NCI-H226 (cell line): ENCODE measurements around the gene SLC38A2.
A peak's percentile ranks its signal among the peaks of the same experiment; 100 is the strongest.

Experiments
- DNase-seq: peaks from one replicate; pipeline ENCODE4 v3.0.0-alpha.2; 2015

Gene SLC38A2

DNA sequence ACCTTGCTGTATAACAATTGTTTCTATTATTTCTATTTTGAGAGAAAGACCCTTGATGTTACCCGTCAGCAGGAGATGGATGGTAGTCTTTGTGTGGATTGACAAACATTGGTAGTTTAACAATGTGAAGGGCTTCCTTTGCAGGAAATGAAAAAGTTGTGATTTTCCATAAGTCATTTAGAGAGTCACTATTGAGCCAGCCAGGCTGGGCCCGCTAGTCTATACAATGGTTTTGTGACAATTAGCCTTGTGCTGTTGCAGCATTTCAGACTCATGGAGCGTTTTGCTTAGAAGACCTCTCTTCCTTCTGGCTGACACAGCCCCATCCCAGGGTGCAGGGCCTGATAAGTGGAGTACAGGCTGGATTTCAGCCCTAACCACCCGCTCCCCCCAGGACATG lies 18.3 kb upstream of the SLC38A2 start:
- no peak for DNase-seq

DNA sequence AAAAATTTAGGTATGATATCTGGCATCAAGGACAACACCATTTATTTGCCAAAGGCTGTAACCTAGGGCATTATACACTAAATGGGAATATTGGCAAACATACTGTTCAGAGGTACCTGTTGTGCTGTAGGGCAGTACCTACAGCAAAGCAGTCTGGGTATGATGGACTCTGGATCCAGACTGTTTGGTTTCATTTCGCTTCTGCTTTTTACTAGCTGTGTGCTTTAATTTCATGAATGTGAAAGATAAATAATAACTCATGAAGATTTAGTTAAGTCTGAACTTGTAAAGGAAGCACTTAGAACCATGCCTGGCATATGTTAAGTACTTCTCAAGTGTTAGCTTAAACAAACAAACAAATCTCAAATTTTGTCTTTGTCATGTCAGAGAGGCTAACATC lies 17.7 kb upstream of the SLC38A2 start:
- no peak for DNase-seq

DNA sequence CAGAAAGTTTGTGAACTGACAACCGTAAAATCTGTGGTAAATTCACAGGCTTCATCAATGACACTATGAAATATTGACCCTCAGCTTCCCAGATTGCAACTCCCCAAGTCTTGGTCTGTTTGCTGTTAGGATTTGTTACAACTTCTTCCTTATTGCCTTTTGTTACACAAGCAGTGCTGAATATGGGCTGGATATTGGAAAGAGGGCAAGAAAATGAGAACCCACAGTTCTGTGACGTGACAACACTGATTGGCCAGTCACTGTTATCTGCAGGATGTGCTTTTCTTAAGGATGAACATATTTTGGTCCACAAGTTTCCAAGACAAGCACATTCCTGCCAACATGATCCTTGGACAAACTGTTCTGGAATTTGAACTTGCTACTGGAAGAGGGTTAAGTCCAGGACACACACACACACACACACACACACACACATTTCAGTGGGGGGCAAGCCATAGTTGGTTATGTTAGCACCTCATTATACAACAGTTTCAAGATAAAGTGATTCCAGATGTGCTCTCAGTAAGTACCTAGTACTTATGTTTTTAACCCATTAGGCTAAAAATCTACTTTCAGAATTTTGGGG lies 16.6 kb upstream of the SLC38A2 start:
- DNase-seq, result peak; percentile 88

DNA sequence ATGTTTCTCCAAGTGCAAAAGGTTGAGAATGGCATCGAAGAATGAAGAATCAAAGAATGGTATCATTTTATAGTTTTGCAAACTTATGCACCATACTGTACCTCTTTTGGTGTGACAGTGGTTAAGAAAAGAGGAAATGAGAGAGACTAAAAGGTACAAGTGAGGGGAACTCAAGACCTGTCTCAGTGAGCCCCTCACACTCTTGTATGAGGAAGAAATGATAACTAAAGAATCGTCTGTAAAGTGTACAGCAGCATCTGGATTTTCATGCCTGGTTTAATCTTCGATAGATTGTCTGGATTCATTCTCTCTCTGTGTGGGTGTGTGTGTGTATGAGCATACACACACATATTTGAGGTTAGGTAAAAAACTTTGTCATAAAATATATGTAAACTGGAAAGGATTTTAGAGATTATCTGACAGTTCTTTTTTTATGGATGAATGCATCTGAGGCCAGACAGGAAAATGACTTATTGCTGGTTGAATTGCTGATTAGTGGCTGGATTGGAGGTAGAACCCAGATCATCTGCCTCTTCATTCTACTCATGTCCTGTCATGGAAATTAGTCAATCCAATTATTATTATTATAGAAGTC lies 16.0 kb upstream of the SLC38A2 start:
- DNase-seq, result peak; percentile 78

DNA sequence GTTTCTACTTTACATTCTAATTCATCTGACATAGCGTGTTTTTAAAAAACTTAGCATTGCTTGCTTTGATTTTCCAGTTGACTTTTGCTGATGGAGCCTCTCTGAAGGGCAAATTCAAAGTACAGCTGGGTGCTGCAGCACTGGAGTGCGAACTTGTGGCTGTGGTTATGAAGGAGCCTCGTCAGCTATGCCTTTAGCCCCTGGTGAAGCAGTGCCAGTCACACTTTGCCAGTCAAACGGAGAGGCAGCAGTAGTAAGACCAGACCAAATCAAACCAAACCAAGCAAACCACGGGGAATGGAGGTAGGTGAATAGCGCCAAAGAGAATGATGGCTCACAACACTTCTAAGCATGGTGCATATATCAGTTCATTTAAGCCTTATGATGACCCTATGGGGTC lies 15.1 kb upstream of the SLC38A2 start:
- no peak for DNase-seq

DNA sequence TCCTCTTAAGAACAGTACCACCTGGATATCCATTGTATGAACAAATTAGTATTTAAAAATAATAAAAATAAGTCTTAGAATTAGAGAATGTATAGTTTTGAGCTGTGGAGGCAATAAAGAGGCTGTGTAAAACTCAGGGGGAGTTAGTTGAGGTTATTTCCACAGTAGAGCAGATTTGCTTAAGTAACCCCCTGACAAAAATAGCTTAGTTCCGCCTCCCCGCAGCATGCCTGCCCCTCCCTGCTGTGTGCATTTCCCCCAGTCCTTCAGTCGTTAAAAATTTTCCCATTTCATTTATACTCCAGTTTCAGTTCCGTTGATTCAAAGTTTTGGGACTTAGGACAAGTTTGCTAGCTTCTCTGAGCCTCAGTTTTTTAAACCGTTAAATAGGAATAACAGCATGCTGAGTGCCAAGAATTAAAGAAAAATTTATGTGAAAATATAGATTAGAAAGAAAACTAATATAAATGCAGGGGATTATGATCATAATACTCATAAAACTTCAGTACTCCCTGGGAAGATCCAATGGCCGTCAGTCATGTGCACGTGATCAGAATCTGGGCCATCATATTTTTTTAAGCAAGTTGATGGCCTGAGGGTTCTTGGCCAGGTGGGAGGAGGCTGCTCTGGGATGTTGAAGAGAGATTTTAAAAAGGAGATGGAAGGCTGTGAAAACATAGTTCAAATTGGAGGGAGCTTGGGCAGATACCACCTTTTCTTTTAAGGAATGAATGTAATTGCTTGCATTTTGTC lies 14.5 kb upstream of the SLC38A2 start:
- DNase-seq, result no peak

DNA sequence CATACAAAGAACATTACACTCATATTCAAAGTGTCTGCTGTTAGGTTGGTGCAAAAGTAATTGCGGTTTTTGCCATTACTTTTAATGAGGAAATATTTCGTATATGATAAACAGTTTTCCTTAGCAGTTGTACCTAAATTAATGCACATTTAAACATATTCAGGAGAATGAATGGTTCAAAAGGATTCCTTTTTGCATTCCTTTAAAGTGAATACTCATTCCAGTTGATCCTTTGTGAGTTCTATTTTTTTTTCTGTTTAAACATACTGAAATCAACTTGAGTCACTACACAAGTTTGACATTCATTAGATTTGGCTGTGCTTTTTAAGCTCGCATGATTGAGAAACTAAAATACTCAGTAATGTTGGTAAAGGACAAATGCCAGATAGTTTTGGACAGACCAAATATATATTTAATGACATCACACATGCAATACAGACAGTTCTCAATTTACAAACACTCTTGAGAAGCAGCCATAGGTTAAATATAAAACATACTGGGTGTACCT lies 13.8 kb upstream of the SLC38A2 start:
- DNase-seq, result peak; percentile 89

DNA sequence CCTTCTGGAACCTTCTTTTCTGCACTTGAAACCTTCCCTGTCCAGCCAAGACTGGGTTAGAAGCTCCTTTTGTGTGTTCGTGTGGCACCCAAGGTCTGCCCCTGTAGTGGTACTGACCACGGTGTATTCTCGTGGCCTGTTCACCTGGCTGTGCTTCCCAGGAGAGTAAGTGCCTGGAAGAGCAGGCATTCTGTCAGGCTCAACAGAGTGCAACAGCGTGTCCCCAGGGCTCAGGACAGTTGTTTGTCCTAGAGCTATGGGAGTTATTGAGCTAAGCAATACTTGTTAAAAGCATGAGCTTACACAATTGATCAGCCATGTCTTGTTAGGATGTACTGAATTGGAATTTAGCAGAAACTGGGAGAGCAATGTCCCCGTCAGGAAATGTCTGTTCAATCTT lies 12.9 kb upstream of the SLC38A2 start:
- DNase-seq, result no peak

DNA sequence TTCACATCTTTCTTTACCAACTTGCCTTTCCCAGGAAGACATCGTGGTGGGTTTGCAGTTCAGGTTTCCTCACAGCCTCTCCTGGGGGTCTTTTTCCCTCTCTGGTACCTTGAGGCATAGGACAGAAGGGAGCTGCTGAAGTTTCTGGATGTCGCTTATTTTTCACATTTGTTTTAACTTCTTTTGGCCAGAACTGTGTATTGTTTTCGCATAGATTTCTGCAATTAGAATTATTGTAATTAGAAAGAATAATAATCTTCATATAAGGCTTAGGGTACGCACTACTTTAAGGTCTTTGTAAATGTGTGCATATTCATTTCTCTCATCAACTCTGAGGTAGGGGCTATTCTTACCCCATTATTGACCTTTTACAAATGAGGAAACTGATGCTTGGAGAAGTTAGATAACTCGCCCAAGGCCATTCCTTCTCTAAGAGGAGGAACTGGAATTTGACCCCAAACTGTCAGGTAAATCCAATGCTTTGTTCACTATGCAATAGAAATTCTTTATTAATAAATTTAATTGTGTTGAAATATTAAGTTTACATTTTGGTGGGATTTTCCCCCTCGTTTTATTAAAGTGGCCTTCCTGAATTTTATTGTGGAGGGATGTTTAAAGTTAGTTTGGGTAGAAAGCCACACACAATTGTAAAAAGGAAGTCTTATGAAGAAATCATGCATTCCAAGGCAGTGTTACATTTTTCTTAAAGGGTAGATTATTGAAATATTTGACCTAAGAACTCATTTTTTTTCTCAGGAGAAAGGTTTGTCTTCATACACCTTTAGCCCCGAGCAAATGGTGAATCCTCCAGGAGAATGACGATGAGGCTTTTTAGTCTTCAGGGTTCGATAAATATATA lies 12.1 kb upstream of the SLC38A2 start:
- peak; percentile 69 for DNase-seq

DNA sequence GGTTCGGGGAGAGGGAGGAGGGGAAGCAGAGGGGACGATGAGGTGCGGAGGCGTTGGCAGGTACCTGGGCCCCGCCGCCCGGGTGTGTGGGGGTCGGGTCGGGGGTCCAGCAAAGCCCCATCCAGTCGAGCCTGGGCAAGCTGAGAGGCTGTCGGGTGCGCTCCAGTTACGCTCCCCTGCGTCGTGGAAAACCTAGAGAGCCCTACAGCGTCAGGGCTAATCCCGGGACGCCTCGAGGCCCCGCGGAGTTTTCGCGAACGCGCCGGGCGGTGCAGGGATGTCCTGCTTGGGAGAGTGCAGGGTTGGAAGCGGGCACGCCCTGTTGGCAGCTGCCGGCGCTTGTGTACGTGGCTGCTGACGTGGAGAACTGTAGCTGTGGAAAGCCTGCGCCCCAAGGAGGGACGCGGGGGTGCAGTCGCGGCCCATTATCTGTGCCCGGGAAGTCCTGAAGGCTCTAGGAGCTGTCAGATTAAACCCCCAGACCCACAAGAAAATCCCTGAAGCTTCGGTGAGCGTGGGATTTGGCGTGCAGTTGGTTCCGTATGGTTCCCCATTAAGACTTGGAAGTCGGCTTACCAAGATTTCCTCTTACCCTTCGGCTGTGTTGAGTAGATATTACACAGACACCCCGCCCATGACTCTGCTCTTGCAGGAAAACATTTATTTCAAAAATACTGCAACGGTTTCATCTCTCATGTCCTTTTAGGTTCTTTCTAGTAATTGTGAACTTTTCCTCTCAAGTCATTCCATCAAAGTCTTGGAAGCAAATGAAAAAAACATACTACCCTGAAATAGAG lies 11.3 kb upstream of the SLC38A2 start:
- peak; percentile 99 for DNase-seq

DNA sequence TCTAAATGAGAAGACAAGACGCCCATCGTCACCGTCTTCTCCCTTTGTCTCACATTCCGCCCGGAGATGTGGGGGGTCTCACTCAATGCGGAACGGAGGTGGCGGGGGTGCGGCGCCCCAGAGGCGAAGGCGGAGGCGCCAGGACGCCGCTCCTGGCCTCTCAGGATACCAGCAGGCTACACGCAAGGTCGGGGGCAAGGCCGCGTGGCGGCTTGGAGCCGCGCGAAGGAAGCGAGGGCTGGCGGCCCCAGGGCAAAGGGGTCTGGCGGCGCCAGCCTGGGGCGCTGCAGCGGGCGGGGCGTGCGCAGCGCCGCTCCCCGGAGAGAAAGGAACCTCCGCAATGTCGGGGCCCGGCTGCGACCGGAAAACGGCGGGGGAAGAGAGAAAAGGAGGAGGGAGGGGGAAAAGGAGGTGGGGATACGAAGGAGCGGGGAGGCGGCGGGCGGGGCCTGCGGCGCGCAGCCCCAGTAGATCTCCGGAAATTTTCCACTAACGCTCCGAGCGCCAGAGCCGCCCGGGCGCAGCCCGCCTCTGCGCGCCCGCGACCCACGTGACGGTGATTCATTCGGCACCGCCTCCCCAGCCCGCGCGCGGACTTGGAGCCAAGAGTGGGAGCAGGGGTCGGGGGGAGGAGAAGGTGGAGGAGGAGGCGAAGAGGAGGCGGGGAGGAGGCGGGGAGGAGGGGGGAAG lies 10.5 kb upstream of the SLC38A2 start:
- peak; percentile 99 for DNase-seq

DNA sequence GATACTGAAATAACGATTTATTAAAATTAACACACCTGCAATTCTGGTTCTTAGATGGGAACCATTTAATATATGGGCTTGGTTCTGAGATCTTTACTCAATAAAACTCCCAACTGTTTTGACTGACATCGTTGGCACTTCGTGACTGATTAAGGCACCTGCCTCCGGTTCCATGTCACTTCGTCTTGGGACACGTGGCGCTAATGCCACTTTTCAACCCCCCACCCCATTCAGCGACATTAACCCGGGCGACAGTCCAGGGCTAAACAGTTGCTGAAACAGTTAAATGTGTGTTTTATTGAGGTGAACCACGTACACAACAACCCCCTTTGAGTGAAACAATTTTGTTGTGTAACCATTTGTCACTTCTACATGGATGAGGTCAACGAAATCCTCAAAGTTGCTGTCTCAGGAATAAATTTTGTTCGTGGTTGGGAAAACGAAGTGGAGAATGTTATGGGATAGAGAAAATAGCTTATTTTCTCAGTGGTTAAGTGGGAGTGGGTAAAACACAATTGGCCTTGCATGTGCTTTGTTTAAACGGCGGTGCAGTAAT lies 9.9 kb upstream of the SLC38A2 start:
- no peak for DNase-seq

DNA sequence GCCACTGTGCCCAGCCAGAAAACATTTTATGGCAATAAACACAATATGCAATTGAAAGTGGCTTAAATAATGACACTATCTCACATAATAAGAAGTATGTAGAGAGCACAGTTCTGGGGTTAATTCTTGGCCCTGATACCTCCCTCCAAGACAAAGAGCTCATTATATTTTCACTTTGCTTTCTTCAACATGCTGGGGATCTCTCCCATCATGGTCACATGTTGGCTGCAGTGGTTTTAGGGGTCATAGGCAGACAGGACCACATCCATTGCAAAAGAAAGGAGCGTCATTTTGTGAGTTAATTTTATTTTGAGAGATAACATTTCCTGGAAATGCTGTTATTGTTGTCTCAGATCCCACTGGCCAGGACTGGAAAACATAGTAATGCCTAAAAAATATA lies 8.3 kb upstream of the SLC38A2 start:
- DNase-seq, result no peak

DNA sequence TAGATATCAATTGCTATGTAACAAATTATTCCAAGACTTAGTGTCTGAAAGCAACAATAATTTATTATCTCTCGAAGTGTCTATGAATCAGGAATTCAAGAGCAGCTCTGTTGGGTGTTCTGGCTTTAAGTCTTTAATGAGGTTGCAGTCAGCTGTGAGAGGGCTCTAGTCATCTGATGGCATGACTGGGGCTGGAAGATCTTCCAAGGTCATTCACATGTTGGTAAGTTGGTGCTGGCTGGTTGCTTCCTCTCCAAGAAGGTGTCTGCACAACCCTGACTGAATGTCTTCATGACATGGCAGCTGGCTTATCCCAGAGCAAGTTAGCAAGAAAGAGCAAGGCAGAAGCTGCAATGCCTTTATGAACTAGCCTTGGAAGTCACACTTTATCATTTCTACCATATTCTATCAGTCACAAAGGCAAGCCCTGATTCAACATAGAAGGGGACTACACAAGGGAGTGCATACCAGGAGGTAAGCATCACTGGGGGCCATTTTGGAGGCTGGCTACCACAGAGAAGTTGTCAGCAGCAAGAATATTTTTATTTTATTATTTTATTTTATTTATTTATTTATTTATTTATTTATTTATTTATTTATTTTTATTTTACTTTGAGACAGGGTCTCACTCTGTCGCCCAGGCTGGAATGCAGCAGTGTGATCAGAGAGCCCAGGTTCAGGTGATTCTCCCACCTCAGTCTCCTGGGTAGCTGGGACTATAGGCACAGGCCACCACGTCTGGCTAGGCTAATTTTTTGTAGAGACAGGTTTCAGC lies 7.6 kb upstream of the SLC38A2 start:
- no peak for DNase-seq

DNA sequence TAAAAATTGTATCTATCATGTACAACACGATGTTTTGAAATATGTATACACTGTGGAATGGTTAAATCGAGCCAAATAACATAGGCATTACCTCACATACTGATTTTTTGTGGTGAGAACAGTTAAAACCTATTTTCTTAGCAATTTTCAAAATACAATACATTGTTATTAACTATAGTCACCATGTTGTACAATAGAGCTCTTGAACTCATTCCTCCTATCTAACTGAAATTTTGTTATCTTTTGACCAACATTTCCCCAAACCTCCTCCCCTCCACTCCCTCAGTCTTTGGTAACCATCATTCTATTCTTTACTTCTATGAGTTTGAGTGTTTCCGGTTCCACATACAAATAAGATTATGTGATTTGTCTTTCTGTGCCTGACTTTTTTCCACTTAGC lies 6.8 kb upstream of the SLC38A2 start:
- no peak for DNase-seq

DNA sequence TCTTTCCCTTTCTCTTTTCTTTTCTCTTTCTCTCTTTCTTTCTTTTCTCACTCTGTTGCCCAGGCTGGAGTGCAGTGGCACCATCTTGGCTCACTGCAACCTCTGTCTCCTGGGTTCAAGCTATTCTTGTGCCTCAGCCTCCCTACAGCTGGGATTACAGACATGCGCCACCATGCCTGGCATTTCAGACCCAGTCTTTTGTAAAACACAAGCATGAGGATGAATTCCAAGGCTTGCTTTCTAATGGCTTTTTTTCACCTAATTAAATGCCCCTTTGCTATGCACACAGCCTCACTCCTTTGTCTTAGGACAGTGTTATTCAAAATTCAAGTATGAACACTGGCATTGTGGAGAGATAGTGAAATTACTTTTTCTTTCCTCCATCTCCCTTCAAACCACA lies 6.0 kb upstream of the SLC38A2 start:
- DNase-seq, result no peak

DNA sequence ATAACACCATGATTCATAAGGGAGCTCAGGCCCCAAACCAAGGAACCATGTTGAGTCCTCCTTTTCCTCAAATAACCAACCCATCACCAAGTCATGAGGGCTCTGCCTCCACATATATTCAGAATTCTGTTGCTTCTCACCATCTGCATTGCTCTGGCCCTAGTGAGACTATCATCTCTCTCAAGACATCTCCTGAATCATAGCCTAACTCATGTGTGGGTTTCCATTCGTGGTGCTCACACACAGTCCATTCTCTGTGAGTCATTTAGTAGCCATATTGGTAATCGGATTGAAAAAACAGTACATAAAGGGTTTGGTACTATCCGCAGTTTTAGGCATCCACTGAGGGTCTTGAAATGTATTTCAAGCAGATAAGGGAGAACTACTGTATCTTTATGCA lies 5.1 kb upstream of the SLC38A2 start:
- DNase-seq, result peak; percentile 55

DNA sequence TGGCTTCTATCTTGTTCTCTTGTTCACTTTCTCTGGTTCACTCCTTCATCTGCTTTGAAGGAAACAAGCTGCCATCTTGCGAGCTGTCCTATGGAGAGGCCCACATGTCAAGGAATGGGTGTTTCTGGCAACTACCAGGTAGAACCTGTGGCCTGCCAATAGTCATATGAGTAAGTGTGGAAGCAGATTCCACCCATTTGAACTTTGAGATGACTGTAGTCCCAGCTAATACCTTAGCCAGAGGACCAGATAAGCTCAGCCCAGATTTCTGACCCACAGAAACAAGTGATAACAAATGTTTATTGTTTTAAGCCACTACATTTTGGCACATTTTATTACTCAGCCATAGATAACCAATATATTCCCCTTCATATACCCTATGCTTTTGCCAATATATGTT lies 4.0 kb upstream of the SLC38A2 start:
- peak; percentile 48 for DNase-seq

DNA sequence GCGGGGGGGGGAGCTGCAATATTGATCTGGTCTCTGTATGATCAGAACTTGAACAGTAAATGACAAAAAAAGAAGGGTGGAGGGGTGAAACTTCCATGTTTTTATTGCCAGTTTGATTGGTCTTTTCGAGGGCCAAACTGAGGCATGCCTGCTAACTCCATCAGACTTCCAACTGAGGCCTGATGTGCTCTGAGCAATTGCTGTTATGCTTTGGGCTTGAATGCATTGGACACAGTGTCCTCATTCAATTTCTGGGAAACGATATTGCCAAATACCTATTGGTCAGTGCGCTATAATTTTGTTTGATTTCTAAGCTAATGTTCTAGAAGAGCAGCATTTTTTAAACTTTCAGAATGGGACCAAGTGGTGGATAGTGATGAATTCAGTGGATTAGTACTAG lies 2.1 kb upstream of the SLC38A2 start:
- DNase-seq, result no peak

DNA sequence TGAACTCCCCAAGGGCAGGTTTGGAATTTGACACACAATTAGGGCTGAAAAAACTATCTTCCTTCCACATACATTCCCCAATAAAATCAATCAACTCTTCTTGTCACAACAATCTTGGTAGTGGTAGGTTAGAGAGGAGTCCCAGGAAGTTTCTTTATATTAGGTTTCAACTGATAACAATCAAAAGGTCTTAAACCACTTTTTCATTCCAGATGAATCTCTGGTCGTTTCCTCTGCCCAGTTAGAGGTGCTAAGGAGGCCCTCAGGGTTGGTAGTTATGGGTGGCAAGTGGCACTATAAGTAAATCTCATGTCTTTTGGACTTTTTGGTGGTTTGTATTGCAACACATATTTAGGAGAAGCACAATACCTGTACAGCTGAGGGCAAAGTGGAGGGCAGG lies 1.7 kb upstream of the SLC38A2 start:
- no peak for DNase-seq
